GM12875 (cell line): Measurements from ENCODE around the gene DAAM2.

Experiments used
- H3K4me3 ChIP-seq: one replicate; pipeline ENCODE4 v1.5.1; 2011; ENCODE audit warnings: low read depth, low read length, control low read depth
- TF ChIP-seq, protein P1 (sequence below): IDR thresholded peaks from 2 replicates; pipeline ENCODE4 v1.5.1; 2011; ENCODE audit warnings: low read depth, mild to moderate bottlenecking, control low read depth, inconsistent platforms, low read length, moderate library complexity, borderline replicate concordance; ENCODE audit not compliant: insufficient read depth

The DAAM2 gene

DNA sequence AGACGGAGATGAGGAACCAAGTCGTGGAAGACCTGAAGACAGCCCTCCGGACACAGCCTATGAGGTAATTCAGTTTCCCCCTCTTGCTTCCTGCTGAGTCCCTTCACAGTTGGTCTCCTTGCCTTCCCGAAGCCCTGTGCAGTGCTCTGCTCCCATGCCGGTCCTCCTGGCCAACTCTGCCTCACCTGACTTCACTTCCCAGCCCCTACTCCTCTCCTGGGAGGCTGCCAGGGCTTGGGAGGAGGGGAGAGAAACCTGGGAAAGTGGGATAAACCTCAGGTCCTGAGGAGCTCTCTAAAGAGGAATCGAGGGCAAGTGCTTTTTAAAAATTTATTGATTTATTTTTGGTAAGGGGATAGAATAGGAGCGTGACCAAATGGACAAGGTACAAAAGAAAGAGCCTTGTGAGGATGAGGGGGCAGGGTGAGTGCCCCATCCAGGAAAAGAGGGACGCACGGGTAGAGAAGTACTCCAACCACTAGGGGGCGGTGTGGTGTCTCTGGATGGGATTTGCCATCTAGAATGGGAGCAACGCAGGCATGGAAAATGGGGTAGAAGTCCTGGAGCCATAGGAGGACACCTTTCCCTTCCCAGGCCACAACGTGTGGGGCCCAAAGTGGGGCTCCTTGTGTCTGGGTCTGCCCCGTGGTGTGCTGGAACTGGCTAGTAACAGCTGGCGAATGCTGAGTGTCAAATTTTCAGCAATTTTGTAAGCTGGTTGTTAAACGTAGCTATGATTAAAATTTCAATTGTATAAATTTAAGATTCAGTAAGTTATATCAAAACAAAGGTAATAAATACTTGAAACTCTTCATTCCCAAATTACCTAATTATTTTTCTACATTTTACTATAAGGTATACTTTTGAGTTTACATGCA, 73.1 kb downstream of the DAAM2 start:
- TF ChIP-seq, protein P1, sequence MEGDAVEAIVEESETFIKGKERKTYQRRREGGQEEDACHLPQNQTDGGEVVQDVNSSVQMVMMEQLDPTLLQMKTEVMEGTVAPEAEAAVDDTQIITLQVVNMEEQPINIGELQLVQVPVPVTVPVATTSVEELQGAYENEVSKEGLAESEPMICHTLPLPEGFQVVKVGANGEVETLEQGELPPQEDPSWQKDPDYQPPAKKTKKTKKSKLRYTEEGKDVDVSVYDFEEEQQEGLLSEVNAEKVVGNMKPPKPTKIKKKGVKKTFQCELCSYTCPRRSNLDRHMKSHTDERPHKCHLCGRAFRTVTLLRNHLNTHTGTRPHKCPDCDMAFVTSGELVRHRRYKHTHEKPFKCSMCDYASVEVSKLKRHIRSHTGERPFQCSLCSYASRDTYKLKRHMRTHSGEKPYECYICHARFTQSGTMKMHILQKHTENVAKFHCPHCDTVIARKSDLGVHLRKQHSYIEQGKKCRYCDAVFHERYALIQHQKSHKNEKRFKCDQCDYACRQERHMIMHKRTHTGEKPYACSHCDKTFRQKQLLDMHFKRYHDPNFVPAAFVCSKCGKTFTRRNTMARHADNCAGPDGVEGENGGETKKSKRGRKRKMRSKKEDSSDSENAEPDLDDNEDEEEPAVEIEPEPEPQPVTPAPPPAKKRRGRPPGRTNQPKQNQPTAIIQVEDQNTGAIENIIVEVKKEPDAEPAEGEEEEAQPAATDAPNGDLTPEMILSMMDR = peak; percentile 83
- no peak overlapping the region for H3K4me3 ChIP-seq

DNA sequence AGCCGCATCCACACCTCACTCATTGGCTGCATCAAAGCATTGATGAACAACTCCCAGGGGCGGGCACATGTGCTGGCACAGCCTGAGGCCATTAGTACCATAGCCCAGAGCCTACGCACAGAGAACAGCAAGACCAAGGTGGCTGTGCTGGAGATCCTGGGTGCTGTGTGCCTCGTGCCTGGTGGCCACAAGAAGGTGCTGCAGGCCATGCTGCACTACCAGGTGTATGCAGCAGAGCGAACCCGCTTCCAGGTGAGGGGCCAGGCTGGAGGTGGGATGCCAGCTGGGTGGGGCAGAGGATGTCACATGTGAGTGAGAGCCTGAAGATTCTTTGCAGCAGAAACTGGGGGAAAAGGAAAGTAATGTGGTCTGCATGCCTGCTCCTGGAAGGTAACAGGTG, 75.4 kb downstream of the DAAM2 start:
- no peak overlapping the region for H3K4me3 ChIP-seq

DNA sequence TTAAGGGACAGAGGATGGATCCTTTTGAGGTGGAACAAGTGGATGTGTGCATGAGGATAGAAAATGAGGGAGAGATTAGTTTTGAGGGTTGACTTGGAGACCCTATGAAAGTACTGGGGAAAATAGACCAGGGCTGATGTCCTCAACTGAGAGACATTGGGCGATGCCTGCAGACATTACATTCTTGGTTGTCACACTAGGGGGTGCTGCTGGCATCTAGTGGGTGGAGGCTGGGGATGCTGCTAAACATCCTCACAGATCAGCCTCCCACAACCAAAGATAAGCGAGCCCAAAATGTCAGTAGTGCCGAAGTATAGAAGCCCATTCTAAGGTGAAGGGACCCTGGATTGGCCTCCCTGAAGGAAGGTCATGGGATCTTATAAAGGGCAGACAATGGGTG, 78.8 kb downstream of the DAAM2 start:
- TF ChIP-seq, protein P1 = 0 out of 2 replicates have a peak, but pooled peaks have one; percentile 8
- no peak overlapping the region for H3K4me3 ChIP-seq

More for the DNA sequence above, 75.4 kb downstream of the DAAM2 start:
- TF ChIP-seq, protein P1 = peak; percentile 18; the same call in 1 of the 2 replicates

DNA sequence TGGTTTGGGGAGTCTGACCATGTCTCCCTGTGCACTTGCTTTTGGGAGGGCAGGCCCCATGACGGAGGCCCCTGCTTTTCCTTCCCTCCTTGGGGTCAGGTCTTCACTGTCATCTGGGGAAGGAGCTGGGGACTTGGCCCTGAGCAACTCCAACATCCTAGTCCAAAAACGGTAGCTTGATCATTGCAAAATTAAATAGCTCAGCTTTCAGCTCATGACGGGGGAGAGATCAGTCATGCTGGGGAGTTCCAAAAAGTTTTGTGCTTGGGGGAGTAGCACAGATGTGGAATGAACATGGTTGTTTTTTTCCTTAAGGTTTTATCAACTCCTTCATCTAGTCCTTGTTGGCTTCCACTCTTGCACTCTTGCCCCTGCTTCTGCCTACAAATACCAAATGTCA, 81.3 kb downstream of the DAAM2 start:
- no peak overlapping the region for H3K4me3 ChIP-seq
- TF ChIP-seq, protein P1 = no peak

DNA sequence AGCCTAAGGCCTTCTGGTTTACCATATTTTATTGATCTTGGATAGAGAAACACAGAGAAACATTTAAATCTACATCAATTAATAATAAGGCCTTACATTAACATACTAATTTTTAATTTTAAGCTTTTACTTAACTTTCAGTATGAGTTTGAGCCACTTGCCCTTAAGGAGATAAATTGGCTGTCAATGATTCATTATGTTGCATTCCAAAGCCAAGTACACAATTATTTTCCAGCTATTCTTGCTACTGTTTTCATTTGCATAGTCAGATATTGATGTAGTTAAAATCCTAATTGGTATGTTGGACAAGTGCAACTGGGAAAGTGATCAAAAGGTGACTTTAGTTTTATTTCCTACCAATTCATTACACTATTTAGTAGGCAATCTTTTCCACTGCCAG, 83.9 kb downstream of the DAAM2 start:
- H3K4me3 ChIP-seq = no peak overlapping the region
- TF ChIP-seq, protein P1 = no peak

DNA sequence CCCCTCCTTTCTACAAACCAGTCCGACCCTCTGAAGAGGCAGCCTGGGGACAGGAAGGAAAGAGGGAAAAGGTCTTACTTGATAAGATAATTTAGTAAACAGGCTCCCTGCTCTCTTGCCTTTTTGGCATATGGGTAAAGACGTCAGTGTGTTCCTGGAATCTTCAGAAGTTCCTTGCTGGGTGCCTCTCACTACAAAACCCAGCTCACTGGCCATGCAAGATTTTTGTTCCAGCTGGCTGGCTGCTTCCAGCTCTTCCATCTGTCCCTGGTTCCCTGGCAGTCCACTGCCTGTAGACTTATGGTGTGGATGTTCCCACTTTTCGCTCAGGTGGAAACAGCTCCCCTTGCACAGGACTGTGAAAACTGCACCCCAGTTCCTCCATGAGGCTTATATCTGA, 84.7 kb downstream of the DAAM2 start:
- TF ChIP-seq, protein P1 = no peak

DNA sequence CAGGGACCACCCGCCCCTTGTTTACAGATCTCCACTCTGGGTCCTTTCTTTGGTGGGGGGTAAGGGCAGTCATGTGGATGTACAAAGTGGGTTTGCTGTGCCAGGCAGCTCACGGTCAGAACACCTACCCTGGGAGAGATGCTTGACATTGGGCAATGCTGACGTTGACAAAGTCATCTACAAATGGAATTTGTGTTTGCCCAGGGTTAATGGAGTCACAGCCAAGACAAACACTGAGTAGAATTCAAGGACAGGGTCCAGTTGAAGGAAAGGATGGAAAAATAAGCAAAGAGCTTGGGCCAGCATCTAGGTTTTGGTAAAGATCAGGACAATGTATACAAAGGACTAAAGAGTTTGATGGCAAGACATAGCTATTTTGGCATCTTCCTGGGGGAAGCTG, 87.4 kb downstream of the DAAM2 start:
- no peak overlapping the region for H3K4me3 ChIP-seq
- TF ChIP-seq, protein P1 = no peak

More for the DNA sequence above, 84.7 kb downstream of the DAAM2 start:
- H3K4me3 ChIP-seq = no peak overlapping the region
